Measurements from ENCODE around the gene MSL2.
"Not testable (repeated sequence)": the region's sequence is repeated elsewhere in the genome, so short reads cannot be mapped to it uniquely, and the experiment has no call there.

The MSL2 gene

GRCh38 chr3:136166507-136166906, 29.6 kb downstream of the MSL2 start:
- TF ChIP-seq PKNOX1 (IDR thresholded peaks at IDR 0.05): peak; percentile 90
- no peak for TF ChIP-seq BHLHE40 (IDR thresholded peaks at IDR 0.05; ENCODE audit: borderline replicate concordance)
- no peak for TF ChIP-seq FOXA1 (IDR thresholded peaks at IDR 0.05)
- TF ChIP-seq ZNF384 (IDR thresholded peaks at IDR 0.05): no peak
- no peak for TF ChIP-seq TARDBP (IDR thresholded peaks at IDR 0.05)
- TF ChIP-seq L3MBTL2 (conservative IDR thresholded peaks at IDR 0.05): no peak
- TF ChIP-seq ELF4 (IDR thresholded peaks at IDR 0.05): no peak
- no peak for TF ChIP-seq ARNT (IDR thresholded peaks at IDR 0.05)
- TF ChIP-seq LEF1 (IDR thresholded peaks at IDR 0.05; ENCODE audit: borderline replicate concordance): no peak
- TF ChIP-seq HDGF (IDR thresholded peaks at IDR 0.05; ENCODE audit: borderline replicate concordance): no peak
- TF ChIP-seq FOXK2 (IDR thresholded peaks at IDR 0.05): no peak
- TF ChIP-seq FOXM1 (IDR thresholded peaks at IDR 0.05; ENCODE audit: borderline replicate concordance): no peak
- TF ChIP-seq CTBP1 (IDR thresholded peaks at IDR 0.05; ENCODE audit: borderline replicate concordance): peak; percentile 37; the same call in 1 of the 2 replicates
- no peak for TF ChIP-seq SUZ12 (IDR thresholded peaks at IDR 0.05)
- no peak for DNase-seq (ENCODE audit: extremely low spot score)
- POLR2A ChIA-PET: no interaction called here
- CTCF ChIA-PET: no interaction called here

GRCh38 chr3:136163607-136164006, 32.5 kb downstream of the MSL2 start:
- CTCF ChIA-PET: interaction anchor here (0.6 kb wide), 1 partner anchor 18 kb away, joined by 5 read pairs; no protein-coding TSS in a partner anchor
- not testable (repeated sequence) for DNase-seq (ENCODE audit: extremely low spot score)
- POLR2A ChIA-PET: interaction anchor here (1.3 kb wide), 1 partner anchor 32 kb away, joined by 3 read pairs; the partner anchor contains the start of gene MSL2

- TF ChIP-seq SP1 (IDR thresholded peaks at IDR 0.05) (no peak), PKNOX1 (IDR thresholded peaks at IDR 0.05) (no peak), TARDBP (IDR thresholded peaks at IDR 0.05) (no peak), FOXM1 (IDR thresholded peaks at IDR 0.05; ENCODE audit: borderline replicate concordance) (no peak), ARNT (IDR thresholded peaks at IDR 0.05) (no peak), NFRKB (IDR thresholded peaks at IDR 0.05) (no peak), SUZ12 (IDR thresholded peaks at IDR 0.05) (no peak), ZNF384 (IDR thresholded peaks at IDR 0.05) (no peak), L3MBTL2 (conservative IDR thresholded peaks at IDR 0.05) (no peak), LEF1 (IDR thresholded peaks at IDR 0.05; ENCODE audit: borderline replicate concordance) (no peak), BHLHE40 (IDR thresholded peaks at IDR 0.05; ENCODE audit: borderline replicate concordance) (no peak), FOXA1 (IDR thresholded peaks at IDR 0.05) (no peak), FOXK2 (IDR thresholded peaks at IDR 0.05) (no peak)
- CTCF ChIA-PET: no interaction called here
- DNase-seq (ENCODE audit: extremely low spot score): no peak
- POLR2A ChIA-PET: no interaction called here
Measured at GRCh38 chr3:136162322-136162721, 33.8 kb downstream of the MSL2 start.

- POLR2A ChIA-PET: no interaction called here
- no peak for TF ChIP-seq L3MBTL2 (conservative IDR thresholded peaks at IDR 0.05)
- TF ChIP-seq SP1 (IDR thresholded peaks at IDR 0.05): no peak
- TF ChIP-seq FOXM1 (IDR thresholded peaks at IDR 0.05; ENCODE audit: borderline replicate concordance): no peak
- no peak for TF ChIP-seq TARDBP (IDR thresholded peaks at IDR 0.05)
- no peak for TF ChIP-seq LEF1 (IDR thresholded peaks at IDR 0.05; ENCODE audit: borderline replicate concordance)
- no peak for TF ChIP-seq FOXA1 (IDR thresholded peaks at IDR 0.05)
- TF ChIP-seq CTBP1 (IDR thresholded peaks at IDR 0.05; ENCODE audit: borderline replicate concordance): no peak
- no peak for TF ChIP-seq SUZ12 (IDR thresholded peaks at IDR 0.05)
- no peak for TF ChIP-seq BHLHE40 (IDR thresholded peaks at IDR 0.05; ENCODE audit: borderline replicate concordance)
- TF ChIP-seq ELF4 (IDR thresholded peaks at IDR 0.05): no peak
- no peak for TF ChIP-seq HDGF (IDR thresholded peaks at IDR 0.05; ENCODE audit: borderline replicate concordance)
- CTCF ChIA-PET: no interaction called here
- no peak for DNase-seq (ENCODE audit: extremely low spot score)
Measured at GRCh38 chr3:136161516-136161915, 34.6 kb downstream of the MSL2 start.

- POLR2A ChIA-PET: no interaction called here
- DNase-seq (ENCODE audit: extremely low spot score): no peak
- TF ChIP-seq SP1 (IDR thresholded peaks at IDR 0.05): no peak
- no peak for TF ChIP-seq ZNF384 (IDR thresholded peaks at IDR 0.05)
- no peak for TF ChIP-seq LEF1 (IDR thresholded peaks at IDR 0.05; ENCODE audit: borderline replicate concordance)
- no peak for TF ChIP-seq NFRKB (IDR thresholded peaks at IDR 0.05)
- no peak for TF ChIP-seq CTBP1 (IDR thresholded peaks at IDR 0.05; ENCODE audit: borderline replicate concordance)
- no peak for TF ChIP-seq FOXK2 (IDR thresholded peaks at IDR 0.05)
- TF ChIP-seq SUZ12 (IDR thresholded peaks at IDR 0.05): no peak
- no peak for TF ChIP-seq FOXM1 (IDR thresholded peaks at IDR 0.05; ENCODE audit: borderline replicate concordance)
- TF ChIP-seq BHLHE40 (IDR thresholded peaks at IDR 0.05; ENCODE audit: borderline replicate concordance): no peak
- TF ChIP-seq ELF4 (IDR thresholded peaks at IDR 0.05): no peak
- no peak for TF ChIP-seq TARDBP (IDR thresholded peaks at IDR 0.05)
- no peak for TF ChIP-seq HDGF (IDR thresholded peaks at IDR 0.05; ENCODE audit: borderline replicate concordance)
- TF ChIP-seq FOXA1 (IDR thresholded peaks at IDR 0.05): no peak
- no peak for TF ChIP-seq PKNOX1 (IDR thresholded peaks at IDR 0.05)
- TF ChIP-seq L3MBTL2 (conservative IDR thresholded peaks at IDR 0.05): no peak
- CTCF ChIA-PET: no interaction called here
Measured at GRCh38 chr3:136152963-136153362, 43.2 kb downstream of the MSL2 start.

- DNase-seq (ENCODE audit: extremely low spot score): no peak
- no peak for TF ChIP-seq NFRKB (IDR thresholded peaks at IDR 0.05)
- TF ChIP-seq TARDBP (IDR thresholded peaks at IDR 0.05): no peak
- TF ChIP-seq CTBP1 (IDR thresholded peaks at IDR 0.05; ENCODE audit: borderline replicate concordance): no peak
- no peak for TF ChIP-seq SUZ12 (IDR thresholded peaks at IDR 0.05)
- no peak for TF ChIP-seq ARNT (IDR thresholded peaks at IDR 0.05)
- TF ChIP-seq ZNF384 (IDR thresholded peaks at IDR 0.05): no peak
- TF ChIP-seq FOXA1 (IDR thresholded peaks at IDR 0.05): no peak
- TF ChIP-seq HDGF (IDR thresholded peaks at IDR 0.05; ENCODE audit: borderline replicate concordance): no peak
- TF ChIP-seq L3MBTL2 (conservative IDR thresholded peaks at IDR 0.05): no peak
- no peak for TF ChIP-seq LEF1 (IDR thresholded peaks at IDR 0.05; ENCODE audit: borderline replicate concordance)
- no peak for TF ChIP-seq BHLHE40 (IDR thresholded peaks at IDR 0.05; ENCODE audit: borderline replicate concordance)
- no peak for TF ChIP-seq ELF4 (IDR thresholded peaks at IDR 0.05)
- TF ChIP-seq SP1 (IDR thresholded peaks at IDR 0.05): no peak
- ChIA-PET POLR2A (interaction anchor here (0.5 kb wide), 1 partner anchor 65 kb away, joined by 4 read pairs; no protein-coding TSS in a partner anchor), CTCF (no interaction called here)
Measured at GRCh38 chr3:136152176-136152843, 43.8 kb downstream of the MSL2 start.
